ENCODE measurements around the gene SH3RF3. TPM values are rescaled to one million over a fixed set of nuclear protein-coding genes. Genes with fewer than 3 reads are reported as not detected.

The SH3RF3 gene
- total and polyA plus RNA-seq, 9 of the 15 experiments (the other 6 are each of a cell fraction or from before 2014, with no cell fraction given), result 0.02 TPM; not detected in 8

DNA sequence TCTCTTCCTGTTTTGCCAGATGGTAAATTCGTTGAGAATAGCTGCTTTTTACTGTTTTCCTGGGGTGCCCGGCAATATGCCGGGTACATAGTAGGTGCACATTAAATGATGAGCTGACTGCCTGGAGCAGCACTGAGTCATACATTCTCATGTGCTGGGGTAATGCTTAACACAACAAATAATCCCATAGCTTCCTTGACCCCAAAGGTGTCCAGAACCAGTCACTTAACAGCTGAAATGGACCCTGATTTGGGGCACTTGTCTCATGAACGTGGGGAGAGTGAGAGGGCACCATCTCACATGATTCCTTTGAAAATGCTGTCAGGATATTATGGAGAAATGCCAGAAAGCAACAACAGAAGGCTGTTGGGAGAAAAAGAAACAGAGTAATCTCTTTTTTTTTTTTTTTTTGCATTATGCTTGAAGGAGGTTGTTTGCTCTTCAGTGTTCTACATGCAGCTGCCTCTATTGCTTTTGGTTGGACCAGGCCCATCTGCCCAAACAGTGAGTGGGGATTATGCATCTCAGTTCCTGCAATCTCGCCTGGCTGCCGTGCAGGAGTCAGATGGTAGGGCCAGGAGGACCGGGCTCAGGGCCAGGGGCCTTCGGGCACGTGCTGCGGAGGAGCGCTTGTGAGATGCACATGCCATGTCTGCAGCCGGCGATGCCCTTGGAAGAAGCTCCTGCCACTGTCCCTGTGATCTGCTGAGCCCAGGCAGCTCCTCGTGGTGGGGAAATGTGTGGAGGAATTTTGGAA lies 162.1 kb downstream of the SH3RF3 start (continued):
- TF ChIP-seq, protein P1, sequence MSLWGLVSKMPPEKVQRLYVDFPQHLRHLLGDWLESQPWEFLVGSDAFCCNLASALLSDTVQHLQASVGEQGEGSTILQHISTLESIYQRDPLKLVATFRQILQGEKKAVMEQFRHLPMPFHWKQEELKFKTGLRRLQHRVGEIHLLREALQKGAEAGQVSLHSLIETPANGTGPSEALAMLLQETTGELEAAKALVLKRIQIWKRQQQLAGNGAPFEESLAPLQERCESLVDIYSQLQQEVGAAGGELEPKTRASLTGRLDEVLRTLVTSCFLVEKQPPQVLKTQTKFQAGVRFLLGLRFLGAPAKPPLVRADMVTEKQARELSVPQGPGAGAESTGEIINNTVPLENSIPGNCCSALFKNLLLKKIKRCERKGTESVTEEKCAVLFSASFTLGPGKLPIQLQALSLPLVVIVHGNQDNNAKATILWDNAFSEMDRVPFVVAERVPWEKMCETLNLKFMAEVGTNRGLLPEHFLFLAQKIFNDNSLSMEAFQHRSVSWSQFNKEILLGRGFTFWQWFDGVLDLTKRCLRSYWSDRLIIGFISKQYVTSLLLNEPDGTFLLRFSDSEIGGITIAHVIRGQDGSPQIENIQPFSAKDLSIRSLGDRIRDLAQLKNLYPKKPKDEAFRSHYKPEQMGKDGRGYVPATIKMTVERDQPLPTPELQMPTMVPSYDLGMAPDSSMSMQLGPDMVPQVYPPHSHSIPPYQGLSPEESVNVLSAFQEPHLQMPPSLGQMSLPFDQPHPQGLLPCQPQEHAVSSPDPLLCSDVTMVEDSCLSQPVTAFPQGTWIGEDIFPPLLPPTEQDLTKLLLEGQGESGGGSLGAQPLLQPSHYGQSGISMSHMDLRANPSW (CRISPR knock-in tag; IDR thresholded peaks at IDR 0.05), result no peak
- TF ChIP-seq ZNF408 (CRISPR knock-in tag; IDR thresholded peaks at IDR 0.05; ENCODE audit: low read depth) (no peak), MLX (CRISPR knock-in tag; conservative IDR thresholded peaks at IDR 0.05) (no peak)

DNA sequence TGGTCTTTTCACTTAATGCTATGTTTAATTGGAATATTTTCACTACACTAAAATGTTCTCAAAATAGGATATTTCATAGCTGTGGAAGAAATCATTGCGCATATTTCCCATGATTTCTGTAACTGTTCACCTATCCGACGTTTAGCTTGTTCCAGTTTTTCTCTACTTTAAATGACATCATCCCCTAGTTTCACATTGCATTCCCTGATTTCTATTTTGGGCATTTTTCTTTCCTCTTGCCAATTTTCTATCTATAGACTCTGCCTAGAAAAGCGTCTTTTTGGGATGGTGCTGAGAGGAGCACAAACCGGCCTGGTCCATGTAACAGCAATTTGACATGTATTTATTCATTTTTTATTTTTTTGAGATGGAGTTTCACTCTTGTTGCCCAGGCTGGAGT lies 163.4 kb downstream of the SH3RF3 start:
- intact Hi-C loops (cut with micrococcal nuclease) (no loop called here), in situ Hi-C loops (cut with MboI) (no loop called here)
- no peak for FAIRE-seq
- no peak overlapping the region for H2AFZ ChIP-seq (ENCODE audit: low read depth, low read length)
- H3K4me2 ChIP-seq (ENCODE audit: insufficient read depth, low read length), result no peak overlapping the region
- H3K79me2 ChIP-seq (ENCODE audit: control insufficient read depth, insufficient read depth, low read length), result no peaks in the 10 kb centered on the region
- BruUV-seq (replicated peaks), result no TSS peak
- no peak for TF ChIP-seq ADNP (tag; IDR thresholded peaks at IDR 0.05)
- no peak for TF ChIP-seq SUPT5H (IDR thresholded peaks at IDR 0.05)
- no peak for TF ChIP-seq ZBTB7A (IDR thresholded peaks at IDR 0.05; ENCODE audit: borderline replicate concordance, control insufficient read depth, low read depth, low read length)
- TF ChIP-seq MCM2 (IDR thresholded peaks at IDR 0.05; ENCODE audit: low read depth), result no peak
- TF ChIP-seq PRPF4 (IDR thresholded peaks at IDR 0.05; ENCODE audit: insufficient read depth, low read depth, low read length, poor library complexity, severe bottlenecking), result no peak
- TF ChIP-seq TCF3 (CRISPR knock-in tag; IDR thresholded peaks at IDR 0.05), result no peak
- no peak for TF ChIP-seq SOX6 (IDR thresholded peaks at IDR 0.05)
- no peaks in the 10 kb centered on the region for H3K4me1 ChIP-seq (replicated peaks in 1 of 2; ENCODE audit: control insufficient read depth in 2 of 2, insufficient read depth in 2 of 2, low read length in 2 of 2)
- H3K9me3 ChIP-seq (replicated peaks; ENCODE audit: control insufficient read depth, insufficient read depth, low read depth, low read length), result no peaks in the 10 kb centered on the region
- H3K27me3 ChIP-seq (ENCODE audit: control insufficient read depth in 2 of 2, insufficient read depth in 2 of 2, low read length in 2 of 2), result peaks cover 5 to 27% of the 10 kb centered on the region in 2 experiments; a peak in 4 of 5 replicates
- no peak overlapping the region for H3K27ac ChIP-seq (ENCODE audit: extremely low read depth, low read depth, low read length)
- 3% methylated on average over 5 of the region's 5 CpGs for WGBS (ENCODE audit: insufficient coverage, low coverage, missing lambda C conversion rate)
- no peak for ATAC-seq
- H4K20me1 ChIP-seq (replicated peaks; ENCODE audit: control insufficient read depth, insufficient read depth, low read length), result no peaks in the 10 kb centered on the region
- no peak overlapping the region for H3K9ac ChIP-seq (ENCODE audit: insufficient read depth in 1 of 2, low read depth in 2 of 2, low read length in 2 of 2)
- no peak overlapping the region for H3K4me3 ChIP-seq
- no peak for DNase-seq (ENCODE audit: extremely low read depth in 1 of 4, low spot score in 3 of 4)
- H3K36me3 ChIP-seq (ENCODE audit: control insufficient read depth, insufficient read depth, low read length), result no peaks in the 10 kb centered on the region
- H3K9me1 ChIP-seq (ENCODE audit: control insufficient read depth, insufficient read depth, low read length), result no peaks in the 10 kb centered on the region
- ChIA-PET POLR2A (no interaction called here), CTCF (ENCODE audit: low intra/inter-chr PET ratio) (no interaction called here)
